Hepatocyte (in vitro differentiated cells): ENCODE measurements around the gene LGALS7B.

Source experiments
- CTCF ChIP-seq: fragments of 200-600 bp; sonication (generic); IDR thresholded peaks from 2 replicates; pipeline ENCODE4 v1.5.1; 2016; ENCODE audit warnings: antibody characterized with exemption, mild to moderate bottlenecking; ENCODE audit not compliant: poor library complexity
- EZH2 ChIP-seq: fragments of 200-600 bp; sonication (generic); IDR thresholded peaks from 2 replicates; pipeline ENCODE4 v1.6.1; 2016; ENCODE audit warnings: antibody characterized with exemption, mild to moderate bottlenecking, borderline replicate concordance
- EZH2phosphoT487 ChIP-seq: fragments of 200-600 bp; sonication (generic); IDR thresholded peaks from one replicate; pipeline ENCODE4 v1.6.1; 2018; ENCODE audit warnings: antibody characterized with exemption, mild to moderate bottlenecking, low read depth, moderate library complexity; ENCODE audit not compliant: unreplicated experiment, severe bottlenecking

GRCh38 chr19:38837656-38838121 is 48.7 kb downstream of the LGALS7B start:
- TF ChIP-seq EZH2 (no peak), CTCF (no peak), EZH2phosphoT487 (no peak)
